Keratinocyte (primary cell): ENCODE measurements around the gene PLCH2. TPM values are rescaled to one million over a fixed set of nuclear protein-coding genes. Genes with fewer than 3 reads are reported as not detected.

Experiments
- DNase-seq: peaks from one replicate; pipeline ENCODE4 v3.0.0-alpha.2; 2011; ENCODE audit warnings: low read depth, missing footprints, low spot score
- FAIRE-seq: peaks from 2 replicates; lab custom pipeline; 2011; peaks lifted over from hg19 to GRCh38; lab: Jason Lieb, UNC
- H2AFZ ChIP-seq: 2 replicates; pipeline ENCODE4 v1.6.0; 2012; ENCODE audit warnings: low read length, control low read depth, inconsistent platforms; ENCODE audit not compliant: control insufficient read depth
- H3K27ac ChIP-seq: 2 replicates; pipeline ENCODE4 v1.5.1; 2011; ENCODE audit warnings: low read length; ENCODE audit not compliant: control insufficient read depth, insufficient read depth
- H3K27me3 ChIP-seq: 3 replicates; pipeline ENCODE4 v1.6.0; 2011; ENCODE audit warnings: low read length; ENCODE audit not compliant: control insufficient read depth, insufficient read depth; ENCODE audit errors: extremely low read depth
- H3K36me3 ChIP-seq, 2 experiments: 2 replicates in 1 of 2; 3 replicates in 1 of 2; pipeline ENCODE4 v1.5.1; 2011; ENCODE audit warnings: low read length in 2 of 2, mild to moderate bottlenecking in 1 of 2; ENCODE audit not compliant: control insufficient read depth in 2 of 2, insufficient read depth in 2 of 2; ENCODE audit errors: extremely low read depth in 1 of 2
- H3K4me1 ChIP-seq: 3 replicates; pipeline ENCODE4 v1.5.1; 2011; ENCODE audit warnings: low read length; ENCODE audit not compliant: control insufficient read depth, insufficient read depth; ENCODE audit errors: extremely low read depth
- H3K4me2 ChIP-seq: 3 replicates; pipeline ENCODE4 v1.6.0; 2011; ENCODE audit warnings: low read depth, low read length; ENCODE audit not compliant: control insufficient read depth, insufficient read depth; ENCODE audit errors: extremely low read depth
- H3K4me3 ChIP-seq, 3 experiments: fragments of 200-600 bp in 1 of 3; sonication (generic) in 1 of 3; 2 replicates in 2 of 3; 3 replicates in 1 of 3; pipeline ENCODE4 v1.5.1; 2011 to 2016; ENCODE audit warnings: low read length in 3 of 3, mild to moderate bottlenecking in 3 of 3, control low read depth in 2 of 3, inconsistent platforms in 1 of 3, low read depth in 1 of 3, mixed read lengths in 1 of 3, mixed run types in 1 of 3, moderate library complexity in 1 of 3; ENCODE audit not compliant: control insufficient read depth in 2 of 3, insufficient read depth in 2 of 3; ENCODE audit errors: extremely low read depth in 1 of 3
- H3K79me2 ChIP-seq: 2 replicates; pipeline ENCODE4 v1.6.0; 2012; ENCODE audit warnings: low read length; ENCODE audit not compliant: control insufficient read depth, insufficient read depth
- H3K9ac ChIP-seq: 3 replicates; pipeline ENCODE4 v1.6.0; 2011; ENCODE audit warnings: low read length; ENCODE audit not compliant: control insufficient read depth, insufficient read depth; ENCODE audit errors: extremely low read depth
- H3K9me1 ChIP-seq: 3 replicates; pipeline ENCODE4 v1.6.0; 2011; ENCODE audit warnings: low read length; ENCODE audit not compliant: control insufficient read depth, insufficient read depth; ENCODE audit errors: extremely low read depth
- H3K9me3 ChIP-seq: 2 replicates; pipeline ENCODE4 v1.5.1; 2012; ENCODE audit warnings: low read depth, low read length; ENCODE audit not compliant: control insufficient read depth
- H4K20me1 ChIP-seq: 3 replicates; pipeline ENCODE4 v1.6.0; 2011; ENCODE audit warnings: low read length; ENCODE audit not compliant: control insufficient read depth, insufficient read depth; ENCODE audit errors: extremely low read depth
- CTCF ChIP-seq, 3 experiments: IDR thresholded peaks in 1 of 3; conservative IDR thresholded peaks in 1 of 3; optimal IDR thresholded peaks in 1 of 3; 2 replicates in 2 of 3; 3 replicates in 1 of 3; pipeline versions ENCODE3 to v1.5.1; 2011; ENCODE audit warnings: low read length in 3 of 3, mild to moderate bottlenecking in 3 of 3, moderate library complexity in 2 of 3, control low read depth in 1 of 3, inconsistent platforms in 1 of 3; ENCODE audit not compliant: insufficient read depth in 2 of 3; ENCODE audit errors: extremely low read depth in 1 of 3
- EZH2 ChIP-seq: IDR thresholded peaks from one replicate; pipeline ENCODE4 v1.6.1; 2012; ENCODE audit warnings: inconsistent platforms, mild to moderate bottlenecking, low read length, moderate library complexity
- dilution Hi-C: fragments of 300-500 bp; cut with MboI; formaldehyde crosslinking; loops from one replicate; pipeline ENCODE4 v1.7.0; 2020; ENCODE audit warnings: low sequenced_read_pairs; ENCODE audit not compliant: extremely low pct_ligation_motif_present
- polyA plus RNA-seq, 5 experiments: library from polyadenylated mRNA; depleted of rRNA in 3 of 5; stranded (reverse) in 3 of 5; stranded (forward) in 1 of 5; unstranded in 1 of 5; fragments of >200 nt; gene quantifications; 1 replicate in 1 of 5; 2 replicates in 3 of 5; 3 replicates in 1 of 5; pipeline versions ENCODE4 v1.2.1 to v1.2.3, GENCODE V29; 2011 to 2012; ENCODE audit warnings: missing spikeins in 2 of 5, low read depth in 1 of 5, low replicate concordance in 1 of 5

PLCH2 gene
- polyA plus RNA-seq, 1 donor (not counting 4 experiments of a cell fraction or from before 2014, with no cell fraction given) = 57.4 TPM

DNA sequence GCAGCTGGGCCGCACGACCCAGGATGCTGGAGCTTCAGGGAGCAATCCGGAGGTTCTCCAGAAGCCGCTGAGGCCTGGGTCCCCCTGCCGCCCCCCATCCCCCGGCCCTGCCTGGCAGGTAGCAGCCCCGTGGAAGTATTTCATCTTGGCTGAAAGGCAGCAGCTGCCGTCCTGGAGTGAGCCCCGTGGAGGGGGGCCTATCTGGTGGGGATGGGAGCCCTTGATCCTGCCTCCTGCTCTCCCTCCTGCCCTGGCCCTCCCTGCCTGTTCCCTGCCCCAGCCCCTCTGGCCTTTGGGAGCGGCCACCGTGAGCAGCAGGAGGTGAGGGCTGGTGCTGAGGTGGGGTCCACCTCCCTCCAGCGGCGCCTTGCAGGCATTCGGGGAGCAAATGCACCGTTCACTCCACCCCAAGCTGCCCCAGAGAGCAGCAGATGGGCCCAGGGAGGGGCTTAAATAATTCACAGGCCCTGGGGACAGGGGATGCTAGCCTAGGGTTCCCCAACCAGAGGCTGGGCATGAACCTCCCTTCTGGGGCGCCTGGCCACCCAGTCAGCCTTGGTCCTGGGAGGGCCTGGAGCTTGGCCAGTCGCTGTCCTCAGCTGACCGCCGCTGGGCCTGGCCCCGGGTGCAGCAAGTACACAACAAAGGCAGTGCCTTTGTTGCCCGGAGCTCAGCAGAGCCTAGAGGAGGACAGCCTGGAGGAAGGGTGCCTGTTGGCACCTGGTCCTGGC is 23.7 kb upstream of the PLCH2 start:
- Histone ChIP-seq H4K20me1 (peaks cover 16% of the 10 kb centered on the region), H2AFZ (no peak overlapping the region), H3K79me2 (peaks cover 85% of the 10 kb centered on the region), H3K36me3 (peaks cover 3 to 13% of the 10 kb centered on the region in 2 experiments), H3K4me1 (peaks cover 58% of the 10 kb centered on the region), H3K9me1 (peaks cover 3% of the 10 kb centered on the region), H3K9me3 (no peaks in the 10 kb centered on the region), H3K27ac (peak overlapping the region; percentile 60), H3K9ac (peak overlapping the region; percentile 54), H3K4me3 (peak overlapping the region in 1 of 3 experiments; percentile 18), H3K27me3 (no peaks in the 10 kb centered on the region), H3K4me2 (peak overlapping the region; percentile 41)
- DNase-seq (no peak), FAIRE-seq (no peak)
- dilution Hi-C loops = no loop called here
- TF ChIP-seq EZH2 (no peak), CTCF (optimal IDR thresholded peaks at IDR 0.05 in 1 of 3, IDR thresholded peaks at IDR 0.05 in 1 of 3, conservative IDR thresholded peaks at IDR 0.05 in 1 of 3; ENCODE audit: extremely low read depth in 1 of 3, insufficient read depth in 2 of 3, low read length in 3 of 3) (no peak)

- Histone ChIP-seq H3K27me3 (no peaks in the 10 kb centered on the region), H3K9me1 (peaks cover 3% of the 10 kb centered on the region), H3K27ac (peak overlapping the region; percentile 60), H3K4me1 (peaks cover 58% of the 10 kb centered on the region), H3K9me3 (no peaks in the 10 kb centered on the region), H3K4me2 (peak overlapping the region; percentile 37), H2AFZ (no peak overlapping the region), H3K79me2 (peaks cover 85% of the 10 kb centered on the region), H4K20me1 (peaks cover 13% of the 10 kb centered on the region), H3K9ac (peak overlapping the region; percentile 54), H3K36me3 (peaks cover 3 to 13% of the 10 kb centered on the region in 2 experiments), H3K4me3 (peak overlapping the region in 1 of 3 experiments; percentile 18)
- dilution Hi-C loops = no loop called here
- no peak for DNase-seq
- no peak for FAIRE-seq
- TF ChIP-seq CTCF (optimal IDR thresholded peaks at IDR 0.05 in 1 of 3, IDR thresholded peaks at IDR 0.05 in 1 of 3, conservative IDR thresholded peaks at IDR 0.05 in 1 of 3; ENCODE audit: extremely low read depth in 1 of 3, insufficient read depth in 2 of 3, low read length in 3 of 3) (no peak), EZH2 (no peak)
Measured at GRCh38 chr1:2452932-2453315, 23.2 kb upstream of the PLCH2 start.
